Measurements from ENCODE around the gene TNK2. TPM values are rescaled to one million over a fixed set of nuclear protein-coding genes. Genes with fewer than 3 reads are reported as not detected.

TNK2 gene
- total RNA-seq, 4 donors from 2014 or later = 10.2 to 21.1 (median 12.7) TPM

DNA sequence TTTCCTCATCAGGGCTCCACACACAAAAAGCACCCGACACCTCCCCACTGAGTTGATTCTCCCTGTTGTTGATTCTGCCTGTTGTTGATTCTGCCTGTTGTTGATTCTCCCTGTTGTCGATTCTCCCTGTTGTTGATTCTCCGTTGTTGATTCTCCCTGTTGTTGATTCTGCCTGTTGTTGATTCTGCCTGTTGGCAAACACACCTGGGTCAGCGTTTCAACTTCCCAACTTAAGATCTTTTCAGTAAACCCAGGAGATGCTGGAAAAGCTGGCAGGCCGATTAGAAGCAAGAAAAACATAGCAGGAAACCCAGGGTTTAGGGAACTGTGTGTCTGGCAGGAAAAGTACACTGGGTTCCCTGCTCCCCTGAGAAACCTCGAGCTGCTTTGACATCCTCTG is 47.9 kb downstream of the TNK2 start:
- no peaks in the 10 kb centered on the region for H3K27me3 ChIP-seq
- peaks cover 3 to 8% of the 10 kb centered on the region in 2 donors for H3K4me1 ChIP-seq
- H3K36me3 ChIP-seq = no peaks in the 10 kb centered on the region
- WGBS, 2 donors = 43 to 58% methylated on average over 6 of the region's 6 CpGs
- intact Hi-C loops (cut with DNase I) = loop anchor here (5.0 kb wide), 1 partner anchor 57 kb away; no protein-coding TSS in a partner anchor
- no peak for DNase-seq
- no peaks in the 10 kb centered on the region for H3K9me3 ChIP-seq
- H3K4me3 ChIP-seq (replicated peaks in 1 of 3) = no peak overlapping the region
- TF ChIP-seq POLR2A (IDR thresholded peaks at IDR 0.05) (no peak), CTCF (IDR thresholded peaks at IDR 0.05) (no peak)
- H3K27ac ChIP-seq = no peak overlapping the region

- intact Hi-C loops (cut with DNase I) = loop anchor here (5.0 kb wide), 1 partner anchor 57 kb away; no protein-coding TSS in a partner anchor
- DNase-seq = no peak
- H3K4me3 ChIP-seq (replicated peaks in 1 of 3) = no peak overlapping the region
- H3K36me3 ChIP-seq = no peaks in the 10 kb centered on the region
- peaks cover 3 to 12% of the 10 kb centered on the region in 2 donors for H3K4me1 ChIP-seq
- no peak for TF ChIP-seq CTCF (IDR thresholded peaks at IDR 0.05)
- TF ChIP-seq POLR2A (IDR thresholded peaks at IDR 0.05) = no peak
- no peaks in the 10 kb centered on the region for H3K27me3 ChIP-seq
- 74 to 83% methylated on average over 23 of the region's 23 CpGs for WGBS, 2 donors
- no peaks in the 10 kb centered on the region for H3K9me3 ChIP-seq
- H3K27ac ChIP-seq = no peak overlapping the region
Measured at GRCh38 chr3:195859846-195860411, 48.4 kb downstream of the TNK2 start.

- intact Hi-C loops (cut with DNase I) = no loop called here
- WGBS, 2 donors = 20 to 22% methylated on average over 21 of the region's 21 CpGs
- no peak overlapping the region for H3K27ac ChIP-seq
Measured at GRCh38 chr3:195859061-195859845, 49.1 kb downstream of the TNK2 start.

GRCh38 chr3:195856410-195857084 is 51.8 kb downstream of the TNK2 start:
- Histone ChIP-seq H3K4me3 (replicated peaks in 1 of 3) (no peak overlapping the region), H3K36me3 (no peaks in the 10 kb centered on the region), H3K9me3 (no peaks in the 10 kb centered on the region), H3K27me3 (no peaks in the 10 kb centered on the region), H3K27ac (no peak overlapping the region), H3K4me1 (peaks cover 5 to 17% of the 10 kb centered on the region in 2 donors)
- TF ChIP-seq CTCF (IDR thresholded peaks at IDR 0.05) (no peak), POLR2A (IDR thresholded peaks at IDR 0.05) (no peak)
- 86 to 88% methylated on average over 15 of the region's 15 CpGs for WGBS, 2 donors
- intact Hi-C loops (cut with DNase I) = no loop called here
- no peak for DNase-seq

More at GRCh38 chr3:195859061-195859845, 49.1 kb downstream of the TNK2 start:
- TF ChIP-seq CTCF (IDR thresholded peaks at IDR 0.05) (peak; percentile 92 to 99 (median 94)), POLR2A (IDR thresholded peaks at IDR 0.05) (no peak)
- peak; percentile 62 to 73 for DNase-seq
- Histone ChIP-seq H3K4me1 (peaks cover 8 to 19% of the 10 kb centered on the region in 2 donors), H3K9me3 (no peaks in the 10 kb centered on the region), H3K27me3 (no peaks in the 10 kb centered on the region), H3K36me3 (no peaks in the 10 kb centered on the region), H3K4me3 (replicated peaks in 1 of 3) (no peak overlapping the region)

Data from thyroid gland (tissue), 4 donors.